SK-N-DZ (cell line): ENCODE measurements around the gene DHRS4L2.

Source experiments
- DNase-seq: peaks from one replicate; pipeline ENCODE4 v3.0.0-alpha.2; 2015; ENCODE audit warnings: low spot score

The DHRS4L2 gene

DNA sequence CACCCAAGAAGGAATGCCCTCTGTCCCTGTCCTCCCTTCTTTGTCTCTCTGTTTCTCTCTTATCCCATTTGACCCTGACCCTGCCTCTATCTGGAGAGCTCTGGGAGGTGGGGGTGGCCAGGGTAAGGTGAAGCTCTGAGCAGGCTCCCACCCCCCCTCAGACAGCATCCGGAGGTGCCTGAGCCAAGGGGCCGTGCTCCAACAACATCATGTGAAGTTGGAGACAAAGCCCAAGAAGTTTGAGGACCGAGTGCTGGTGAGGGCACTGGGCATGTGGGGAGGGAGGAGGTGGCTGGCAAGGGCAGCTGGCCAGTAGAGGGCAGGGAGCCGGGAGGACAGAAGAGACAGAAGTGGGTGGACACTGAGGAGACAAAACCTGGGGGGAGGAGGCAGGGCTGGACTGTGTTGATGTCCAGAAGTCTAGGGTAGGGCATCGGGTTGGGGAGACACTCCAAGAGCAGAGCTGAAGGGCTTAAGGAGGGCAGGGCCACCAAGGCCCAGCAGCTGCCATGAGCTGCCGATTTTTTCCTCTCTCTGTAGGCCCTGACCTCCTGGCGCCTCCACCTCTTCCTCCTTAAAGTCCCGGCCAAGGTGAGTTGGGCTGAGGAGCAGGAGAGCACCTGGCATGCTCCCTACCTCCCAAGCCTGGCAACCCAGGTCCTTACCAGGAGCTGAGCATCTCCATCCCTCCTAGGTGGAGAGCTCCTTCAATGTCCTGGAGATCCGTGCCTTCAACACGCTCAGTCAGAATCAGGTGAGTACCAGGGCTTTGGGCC, 65.0 kb downstream of the DHRS4L2 start:
- no peak for DNase-seq

DNA sequence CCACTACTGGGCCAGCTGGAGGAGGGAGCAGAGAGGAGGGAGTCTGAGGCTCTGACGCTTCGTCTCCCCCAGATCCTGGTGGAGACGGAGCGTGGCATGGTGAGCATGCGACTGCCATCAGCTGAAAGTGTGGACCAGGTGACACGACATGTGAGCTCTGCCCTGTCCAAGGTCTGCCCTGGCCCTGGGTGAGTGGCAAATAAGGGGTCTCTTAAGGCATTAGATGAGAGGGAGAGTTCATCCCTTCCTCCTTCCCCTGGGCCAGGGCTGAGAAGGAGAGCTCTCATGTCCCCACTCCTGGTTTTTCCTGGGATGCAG, 65.6 kb downstream of the DHRS4L2 start:
- DNase-seq, result no peak

DNA sequence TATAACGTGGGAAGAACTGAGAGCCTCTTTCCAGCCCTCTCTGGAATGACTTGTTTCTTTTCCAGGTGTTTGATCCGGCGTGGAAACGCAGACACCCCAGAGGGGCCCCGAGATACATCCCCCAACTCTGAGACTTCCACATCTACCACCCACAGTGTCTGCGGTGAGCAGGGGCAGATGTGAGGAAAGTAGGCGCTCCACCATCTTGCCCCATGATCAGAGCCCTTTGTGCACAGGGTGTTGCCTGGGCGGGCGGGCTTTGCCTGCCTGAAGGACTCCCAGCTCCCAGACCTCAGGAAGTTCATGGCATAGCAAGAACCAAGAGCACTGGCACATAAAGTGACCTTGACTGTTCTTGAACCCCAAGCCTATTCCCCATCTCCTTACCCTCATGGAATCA, 65.9 kb downstream of the DHRS4L2 start:
- no peak for DNase-seq
